Measurements from ENCODE around the gene ADD3. TPM values are rescaled to one million over a fixed set of nuclear protein-coding genes. Genes with fewer than 3 reads are reported as not detected.
"Not testable (repeated sequence)": the region's sequence is repeated elsewhere in the genome, so short reads cannot be mapped to it uniquely, and the experiment has no call there.

ADD3 gene
- total RNA-seq, 1 donor from 2014 or later = 128 TPM

DNA sequence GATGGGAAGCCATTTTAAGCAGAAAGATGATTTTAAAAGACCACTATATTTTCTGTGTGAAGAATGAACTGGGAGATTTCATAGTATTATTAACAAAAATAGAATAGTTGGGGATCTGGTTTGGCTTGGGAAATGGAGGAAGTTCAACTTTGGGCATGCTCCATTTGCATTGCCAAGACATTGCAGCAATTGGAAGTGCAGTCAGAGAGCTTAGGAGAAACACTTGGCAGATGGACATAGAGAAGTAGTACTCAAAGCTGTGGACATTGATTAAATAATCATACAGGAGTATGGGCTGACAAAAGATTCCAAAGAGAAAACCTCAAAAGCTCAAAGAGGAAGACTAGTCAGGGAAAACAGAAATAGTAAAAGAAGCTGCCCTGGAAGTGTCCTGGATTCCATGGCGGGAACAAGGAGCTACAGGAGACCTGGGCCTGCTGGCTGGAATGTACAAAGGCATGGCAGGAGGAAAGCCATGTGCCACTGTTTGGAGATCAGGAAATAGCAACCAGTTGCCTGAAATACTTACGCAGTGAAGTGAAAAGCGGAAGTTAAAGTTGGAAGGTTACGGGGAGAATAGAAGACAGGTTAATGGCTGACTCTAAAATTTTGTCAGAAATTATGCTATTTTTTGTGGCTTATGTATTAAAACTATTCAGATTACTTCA is 106.0 kb downstream of the ADD3 start:
- no peak for DNase-seq (ENCODE audit: extremely low spot score, unreplicated experiment)
- Mint-ChIP-seq H3K27me3 (ENCODE audit: unreplicated experiment) (no peaks in the 10 kb centered on the region), H3K27ac (ENCODE audit: unreplicated experiment) (no peak overlapping the region), H3K4me1 (ENCODE audit: unreplicated experiment) (no peaks in the 10 kb centered on the region), H3K36me3 (ENCODE audit: unreplicated experiment) (peaks cover 59% of the 10 kb centered on the region), H3K4me3 (ENCODE audit: unreplicated experiment) (no peak overlapping the region), H3K9me3 (ENCODE audit: unreplicated experiment) (no peaks in the 10 kb centered on the region)
- TF ChIP-seq, protein P1, sequence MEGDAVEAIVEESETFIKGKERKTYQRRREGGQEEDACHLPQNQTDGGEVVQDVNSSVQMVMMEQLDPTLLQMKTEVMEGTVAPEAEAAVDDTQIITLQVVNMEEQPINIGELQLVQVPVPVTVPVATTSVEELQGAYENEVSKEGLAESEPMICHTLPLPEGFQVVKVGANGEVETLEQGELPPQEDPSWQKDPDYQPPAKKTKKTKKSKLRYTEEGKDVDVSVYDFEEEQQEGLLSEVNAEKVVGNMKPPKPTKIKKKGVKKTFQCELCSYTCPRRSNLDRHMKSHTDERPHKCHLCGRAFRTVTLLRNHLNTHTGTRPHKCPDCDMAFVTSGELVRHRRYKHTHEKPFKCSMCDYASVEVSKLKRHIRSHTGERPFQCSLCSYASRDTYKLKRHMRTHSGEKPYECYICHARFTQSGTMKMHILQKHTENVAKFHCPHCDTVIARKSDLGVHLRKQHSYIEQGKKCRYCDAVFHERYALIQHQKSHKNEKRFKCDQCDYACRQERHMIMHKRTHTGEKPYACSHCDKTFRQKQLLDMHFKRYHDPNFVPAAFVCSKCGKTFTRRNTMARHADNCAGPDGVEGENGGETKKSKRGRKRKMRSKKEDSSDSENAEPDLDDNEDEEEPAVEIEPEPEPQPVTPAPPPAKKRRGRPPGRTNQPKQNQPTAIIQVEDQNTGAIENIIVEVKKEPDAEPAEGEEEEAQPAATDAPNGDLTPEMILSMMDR (IDR thresholded peaks at IDR 0.05) = no peak

GRCh38 chr10:110114668-110115067 is 106.9 kb downstream of the ADD3 start:
- not testable (repeated sequence) for H3K27me3 Mint-ChIP-seq (ENCODE audit: unreplicated experiment); H3K4me1 Mint-ChIP-seq (ENCODE audit: unreplicated experiment); H3K4me3 Mint-ChIP-seq (ENCODE audit: unreplicated experiment); H3K27ac Mint-ChIP-seq (ENCODE audit: unreplicated experiment); DNase-seq (ENCODE audit: extremely low spot score, unreplicated experiment); H3K9me3 Mint-ChIP-seq (ENCODE audit: unreplicated experiment)
- H3K36me3 Mint-ChIP-seq (ENCODE audit: unreplicated experiment) = peaks cover 62% of the 10 kb centered on the region

DNA sequence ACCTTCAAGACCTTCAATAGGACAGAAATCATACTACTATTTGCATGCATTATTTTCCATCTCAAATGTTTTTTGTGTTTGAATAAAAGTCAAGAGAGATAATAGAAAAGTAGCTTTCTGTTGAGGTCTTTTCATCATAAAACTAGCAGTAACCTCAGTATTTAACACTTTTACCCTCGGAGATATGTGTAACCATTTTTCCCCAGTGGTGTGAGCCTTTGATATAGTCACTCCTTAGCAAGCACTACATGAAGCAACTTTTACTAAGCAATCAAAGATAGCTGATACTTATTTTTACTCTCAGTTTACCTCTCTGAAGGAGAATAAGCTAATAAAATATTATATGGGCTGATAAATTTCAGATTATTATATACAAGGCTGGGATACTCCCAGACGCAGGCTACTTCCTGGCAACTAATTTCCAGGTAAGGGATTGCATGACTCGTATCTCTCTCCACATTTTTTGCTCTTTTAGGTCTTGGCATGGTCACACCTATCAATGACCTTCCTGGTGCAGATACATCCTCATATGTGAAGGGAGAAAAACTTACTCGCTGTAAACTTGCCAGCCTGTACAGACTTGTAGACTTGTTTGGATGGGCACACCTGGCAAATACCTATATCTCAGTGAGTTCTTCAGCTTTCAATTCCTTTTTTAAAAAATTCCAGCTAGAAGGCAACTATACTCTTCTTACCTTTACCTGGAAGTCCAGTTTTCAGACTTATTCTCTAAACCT is 108.2 kb downstream of the ADD3 start:
- H3K27me3 Mint-ChIP-seq (ENCODE audit: unreplicated experiment) = no peaks in the 10 kb centered on the region
- no peaks in the 10 kb centered on the region for H3K9me3 Mint-ChIP-seq (ENCODE audit: unreplicated experiment)
- TF ChIP-seq, protein P1 (IDR thresholded peaks at IDR 0.05) = no peak
- no peak overlapping the region for H3K27ac Mint-ChIP-seq (ENCODE audit: unreplicated experiment)
- H3K4me1 Mint-ChIP-seq (ENCODE audit: unreplicated experiment) = peaks cover 3% of the 10 kb centered on the region
- no peak for DNase-seq (ENCODE audit: extremely low spot score, unreplicated experiment)
- peaks cover 59% of the 10 kb centered on the region for H3K36me3 Mint-ChIP-seq (ENCODE audit: unreplicated experiment)
- no peak overlapping the region for H3K4me3 Mint-ChIP-seq (ENCODE audit: unreplicated experiment)

DNA sequence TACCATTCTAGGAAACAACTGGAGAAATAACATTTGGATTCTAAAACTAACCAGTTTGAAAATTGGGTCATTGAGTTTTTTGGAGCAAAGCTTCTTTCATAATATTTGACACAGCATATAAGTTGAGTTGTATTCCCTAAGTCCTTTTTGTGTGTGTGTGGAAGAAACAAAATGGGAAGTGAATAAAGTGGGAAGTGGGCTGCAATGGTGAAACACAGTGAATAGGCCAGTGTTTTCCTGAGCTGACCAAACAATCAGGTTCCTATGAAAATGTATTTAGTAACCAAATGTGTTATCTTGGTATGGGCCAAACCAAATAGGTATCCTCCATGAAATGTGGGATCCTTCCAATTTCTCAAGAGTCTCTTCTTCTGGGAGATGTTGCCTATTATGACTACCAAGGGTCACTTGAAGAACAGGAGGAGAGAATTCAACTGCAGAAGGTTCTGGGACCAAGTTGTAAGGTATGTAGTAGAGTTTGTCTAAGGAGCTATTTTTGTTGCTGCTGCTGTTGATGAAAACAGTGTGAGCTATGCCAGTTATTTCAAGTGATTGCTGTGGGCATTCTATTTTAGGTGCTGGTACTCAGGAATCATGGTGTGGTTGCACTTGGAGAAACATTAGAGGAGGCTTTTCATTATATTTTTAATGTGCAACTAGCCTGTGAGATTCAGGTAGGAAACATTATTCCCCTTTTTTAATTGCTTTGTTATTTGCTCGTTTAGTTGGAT is 111.3 kb downstream of the ADD3 start:
- peaks cover 64% of the 10 kb centered on the region for H3K36me3 Mint-ChIP-seq (ENCODE audit: unreplicated experiment)
- no peak overlapping the region for H3K4me3 Mint-ChIP-seq (ENCODE audit: unreplicated experiment)

GRCh38 chr10:110123594-110123993 is 115.8 kb downstream of the ADD3 start:
- H3K9me3 Mint-ChIP-seq (ENCODE audit: unreplicated experiment) = no peaks in the 10 kb centered on the region
- TF ChIP-seq, protein P1 (IDR thresholded peaks at IDR 0.05) = no peak
- no peak overlapping the region for H3K4me3 Mint-ChIP-seq (ENCODE audit: unreplicated experiment)
- no peak for DNase-seq (ENCODE audit: extremely low spot score, unreplicated experiment)
- peaks cover 3% of the 10 kb centered on the region for H3K4me1 Mint-ChIP-seq (ENCODE audit: unreplicated experiment)
- no peak overlapping the region for H3K27ac Mint-ChIP-seq (ENCODE audit: unreplicated experiment)
- H3K27me3 Mint-ChIP-seq (ENCODE audit: unreplicated experiment) = no peaks in the 10 kb centered on the region
- peaks cover 62% of the 10 kb centered on the region for H3K36me3 Mint-ChIP-seq (ENCODE audit: unreplicated experiment)

More for the DNA sequence above, 111.3 kb downstream of the ADD3 start:
- no peak for DNase-seq (ENCODE audit: extremely low spot score, unreplicated experiment)
- TF ChIP-seq, protein P1 (IDR thresholded peaks at IDR 0.05) = no peak
- no peaks in the 10 kb centered on the region for H3K9me3 Mint-ChIP-seq (ENCODE audit: unreplicated experiment)
- peaks cover 3% of the 10 kb centered on the region for H3K4me1 Mint-ChIP-seq (ENCODE audit: unreplicated experiment)
- H3K27me3 Mint-ChIP-seq (ENCODE audit: unreplicated experiment) = no peaks in the 10 kb centered on the region
- no peak overlapping the region for H3K27ac Mint-ChIP-seq (ENCODE audit: unreplicated experiment)

Data from osteocyte (in vitro differentiated cells).